PC-9 (cell line): ENCODE measurements around the gene FNDC1. TPM values are rescaled to one million over a fixed set of nuclear protein-coding genes. Genes with fewer than 3 reads are reported as not detected.

Experiments used
- BruUV-seq: library from RNA; stranded (reverse); fragments of 400-500 nt; replicated peaks from 2 replicates; lab custom pipeline; 2021; lab: Mats Ljungman, UMichigan
- CTCF ChIA-PET: fragments of 300-600 bp; sonication (Branson Sonifier 250); formaldehyde crosslinking; loops from one replicate; lab custom pipeline; 2022; ENCODE audit warnings: antibody characterized with exemption; lab: Charles Lee
- POLR2A ChIA-PET: fragments of 300-600 bp; sonication (Branson Sonifier 250); formaldehyde crosslinking; loops from one replicate; lab custom pipeline; 2022; ENCODE audit warnings: antibody characterized with exemption; ENCODE audit not compliant: unreplicated experiment; lab: Charles Lee
- DNase-seq, 2 experiments: peaks; one replicate each; pipeline versions ENCODE4 v3.0.0 to v3.0.0-alpha.2; 2015 to 2022; ENCODE audit warnings: mixed read lengths in 1 of 2
- H2AFZ ChIP-seq: fragments of 200-600 bp; sonication (generic); 2 replicates; pipeline ENCODE4 v1.8.1; 2017; ENCODE audit warnings: antibody characterized with exemption
- H3F3A ChIP-seq: fragments of 200-600 bp; sonication (generic); 2 replicates; pipeline ENCODE4 v1.8.1; 2017; ENCODE audit warnings: antibody characterized with exemption, mild to moderate bottlenecking, low read depth; ENCODE audit not compliant: insufficient read depth
- H3K27ac ChIP-seq: fragments of 200-600 bp; sonication (generic); 2 replicates; pipeline ENCODE4 v1.6.1; 2016; ENCODE audit warnings: mixed run types
- H3K27me3 ChIP-seq: fragments of 200-600 bp; sonication (generic); 2 replicates; pipeline ENCODE4 v1.6.1; 2016; ENCODE audit warnings: low read depth, mixed run types; ENCODE audit not compliant: insufficient read depth
- H3K36me3 ChIP-seq: fragments of 200-600 bp; sonication (generic); 2 replicates; pipeline ENCODE4 v1.6.1; 2016; ENCODE audit warnings: low read depth, mixed run types
- H3K4me1 ChIP-seq: fragments of 200-600 bp; sonication (generic); replicated peaks from 2 replicates; pipeline ENCODE4 v1.6.1; 2016; ENCODE audit warnings: mixed run types; ENCODE audit not compliant: insufficient read depth
- H3K4me2 ChIP-seq: fragments of 200-600 bp; sonication (generic); 2 replicates; pipeline ENCODE4 v1.6.1; 2017; ENCODE audit warnings: mixed run types
- H3K4me3 ChIP-seq: fragments of 200-600 bp; sonication (generic); 2 replicates; pipeline ENCODE4 v1.6.1; 2016; ENCODE audit warnings: mixed run types
- H3K79me2 ChIP-seq: fragments of 200-600 bp; sonication (generic); 2 replicates; pipeline ENCODE4 v1.6.1; 2017; ENCODE audit warnings: low read depth, mixed run types
- H3K9me2 ChIP-seq: fragments of 200-600 bp; sonication (generic); 2 replicates; pipeline ENCODE4 v1.8.1; 2017; ENCODE audit warnings: mild to moderate bottlenecking; ENCODE audit not compliant: insufficient read depth
- H3K9me3 ChIP-seq: fragments of 200-600 bp; sonication (generic); 2 replicates; pipeline ENCODE4 v1.8.1; 2016; ENCODE audit warnings: low read depth; ENCODE audit not compliant: insufficient read depth
- H4K20me1 ChIP-seq: fragments of 200-600 bp; sonication (generic); 2 replicates; pipeline ENCODE4 v1.8.1; 2017; ENCODE audit not compliant: insufficient read depth
- CTCF ChIP-seq: fragments of 200-600 bp; sonication (generic); conservative IDR thresholded peaks from 2 replicates; pipeline ENCODE4 v1.6.1; 2017; ENCODE audit warnings: mixed run types, antibody characterized with exemption, mild to moderate bottlenecking, moderate library complexity
- EZH2 ChIP-seq: fragments of 200-600 bp; sonication (generic); IDR thresholded peaks from 2 replicates; pipeline ENCODE4 v1.8.0; 2017; ENCODE audit warnings: antibody characterized with exemption, low read depth
- intact Hi-C: fragments of 100-400 bp; cut with micrococcal nuclease; formaldehyde crosslinking; loops from one replicate; pipeline ENCODE4 v1.10.0; 2022; ENCODE audit not compliant: unreplicated experiment
- total RNA-seq: library from RNA; stranded (reverse); gene quantifications from 2 replicates; pipeline ENCODE4 v1.2.3, GENCODE V29; 2021

The FNDC1 gene
- total RNA-seq, 1 experiment from 2014 or later = not detected

- intact Hi-C loops = no loop called here
Measured at GRCh38 chr6:159267165-159267564, 98.0 kb downstream of the FNDC1 start.

GRCh38 chr6:159268511-159268910 lies 99.3 kb downstream of the FNDC1 start:
- H3K4me2 ChIP-seq = no peak overlapping the region
- no peaks in the 10 kb centered on the region for H3K79me2 ChIP-seq
- BruUV-seq = no TSS peak
- no peaks in the 10 kb centered on the region for H3K36me3 ChIP-seq
- peaks cover 34% of the 10 kb centered on the region for H3K27me3 ChIP-seq
- H3K4me3 ChIP-seq = no peak overlapping the region
- no peaks in the 10 kb centered on the region for H3K4me1 ChIP-seq
- no peaks in the 10 kb centered on the region for H4K20me1 ChIP-seq
- ChIA-PET CTCF (no interaction called here), POLR2A (no interaction called here)
- H3K27ac ChIP-seq = no peak overlapping the region
- no peaks in the 10 kb centered on the region for H3K9me2 ChIP-seq
- no peaks in the 10 kb centered on the region for H3K9me3 ChIP-seq
- no peak for DNase-seq
- H3F3A ChIP-seq = no peaks in the 10 kb centered on the region
- H2AFZ ChIP-seq = no peak overlapping the region
- no peak for TF ChIP-seq CTCF
- TF ChIP-seq EZH2 = no peak
- intact Hi-C loops = no loop called here

More at GRCh38 chr6:159267165-159267564, 98.0 kb downstream of the FNDC1 start:
- Histone ChIP-seq H4K20me1 (no peaks in the 10 kb centered on the region), H3K36me3 (no peaks in the 10 kb centered on the region), H3K4me3 (no peak overlapping the region), H3K79me2 (no peaks in the 10 kb centered on the region), H3K4me1 (no peaks in the 10 kb centered on the region), H3K9me2 (no peaks in the 10 kb centered on the region), H3K27me3 (peaks cover 27% of the 10 kb centered on the region), H2AFZ (no peak overlapping the region), H3F3A (no peaks in the 10 kb centered on the region), H3K9me3 (no peaks in the 10 kb centered on the region), H3K27ac (no peak overlapping the region), H3K4me2 (no peak overlapping the region)
- CTCF ChIA-PET = no interaction called here
- DNase-seq = no peak
- BruUV-seq = no TSS peak
- POLR2A ChIA-PET = no interaction called here
- TF ChIP-seq CTCF (no peak), EZH2 (no peak)

GRCh38 chr6:159271257-159271656 lies 102.1 kb downstream of the FNDC1 start:
- Histone ChIP-seq H3K4me1 (no peaks in the 10 kb centered on the region), H3K36me3 (no peaks in the 10 kb centered on the region), H4K20me1 (no peaks in the 10 kb centered on the region), H3K79me2 (no peaks in the 10 kb centered on the region), H2AFZ (no peak overlapping the region), H3K9me2 (no peaks in the 10 kb centered on the region), H3K4me2 (no peak overlapping the region), H3K4me3 (no peak overlapping the region), H3F3A (no peaks in the 10 kb centered on the region), H3K27ac (no peak overlapping the region), H3K27me3 (peaks cover 46% of the 10 kb centered on the region), H3K9me3 (no peaks in the 10 kb centered on the region)
- intact Hi-C loops = no loop called here
- DNase-seq = no peak
- TF ChIP-seq CTCF = no peak
- no peak for TF ChIP-seq EZH2
- BruUV-seq = no TSS peak
- POLR2A ChIA-PET = no interaction called here
- CTCF ChIA-PET = no interaction called here
